GM03348 (cell line): ENCODE results near the gene TNK2.
"Not testable (repeated sequence)": the region's sequence is repeated elsewhere in the genome, so short reads cannot be mapped to it uniquely, and the experiment has no call there.

ENCODE experiments used
- DNase-seq: peaks from one replicate; pipeline ENCODE4 v3.0.0; 2012; ENCODE audit warnings: low spot score

TNK2 gene

DNA sequence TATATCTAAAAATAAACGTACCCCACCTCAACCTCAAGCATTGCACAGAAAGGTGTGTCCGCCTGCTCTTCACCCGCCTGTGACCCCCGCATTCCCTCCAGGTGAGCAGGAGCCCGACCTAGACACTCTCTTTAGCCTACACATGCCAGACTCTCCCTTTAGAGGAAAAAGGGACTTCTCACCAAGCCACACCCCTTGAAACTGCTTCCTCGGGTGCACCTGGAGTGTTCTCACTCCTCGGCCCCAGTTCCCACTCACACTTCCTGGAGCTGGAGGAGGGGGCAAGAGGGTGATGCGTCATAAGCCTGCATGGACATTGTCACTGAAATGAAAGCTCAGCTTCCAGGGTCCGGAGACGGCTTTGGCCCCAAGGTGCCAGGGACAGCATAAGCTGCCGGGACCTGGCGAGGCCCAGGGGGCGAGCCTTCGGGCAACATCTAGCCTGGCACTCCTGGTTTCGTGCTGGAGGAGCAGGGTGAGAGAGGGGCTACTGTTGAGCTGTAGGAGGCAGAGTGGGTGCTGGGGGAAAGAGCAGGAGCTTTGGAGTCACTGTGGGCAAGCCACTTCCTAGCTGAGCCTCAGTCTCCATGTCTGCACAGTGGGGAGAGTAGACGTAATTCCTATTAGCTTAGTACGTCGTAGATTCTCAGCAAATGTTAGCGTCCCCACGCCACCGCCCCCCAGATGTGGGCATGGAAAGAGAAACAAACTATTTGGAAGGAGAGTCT lies 86.8 kb downstream of the TNK2 start:
- no peak for DNase-seq

DNA sequence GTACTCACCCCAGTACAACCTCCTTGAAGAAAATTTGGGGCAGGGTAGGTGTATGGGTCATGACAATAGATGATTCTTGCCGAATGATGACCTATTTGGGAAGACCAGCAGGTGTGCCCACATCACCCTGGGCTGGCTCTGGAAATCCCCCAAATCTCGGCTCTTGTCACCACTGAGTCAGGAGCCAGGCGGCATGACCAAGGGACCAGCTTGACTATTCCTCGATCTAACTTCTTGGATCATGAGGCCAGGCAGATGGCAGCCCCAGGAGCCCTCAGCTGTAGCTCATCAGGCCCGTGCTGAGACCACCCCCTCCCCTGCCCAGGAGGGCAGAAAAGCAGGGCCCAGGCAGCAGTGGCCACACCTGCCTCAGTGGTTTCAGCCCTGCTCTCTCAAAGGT lies 87.5 kb downstream of the TNK2 start:
- no peak for DNase-seq

DNA sequence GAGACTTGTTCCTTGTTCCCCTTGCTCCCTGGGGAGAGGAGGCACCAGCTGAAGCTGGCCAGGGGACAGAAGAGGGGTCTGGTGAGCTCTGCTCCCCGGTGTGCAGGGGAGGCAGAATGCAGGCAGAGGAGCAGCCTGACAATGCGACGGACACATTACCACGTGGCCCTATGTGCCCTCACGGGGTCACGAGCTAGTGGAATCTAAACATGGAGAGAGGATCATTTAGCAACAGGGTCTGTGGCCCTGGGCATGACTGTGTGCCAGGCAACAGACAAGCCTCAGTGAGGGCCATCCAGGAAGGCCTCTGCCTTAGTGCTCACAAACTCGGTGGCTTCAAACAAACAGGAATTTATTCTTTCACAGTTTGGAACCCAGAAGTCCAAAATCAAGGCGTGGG lies 88.2 kb downstream of the TNK2 start:
- no peak for DNase-seq

DNA sequence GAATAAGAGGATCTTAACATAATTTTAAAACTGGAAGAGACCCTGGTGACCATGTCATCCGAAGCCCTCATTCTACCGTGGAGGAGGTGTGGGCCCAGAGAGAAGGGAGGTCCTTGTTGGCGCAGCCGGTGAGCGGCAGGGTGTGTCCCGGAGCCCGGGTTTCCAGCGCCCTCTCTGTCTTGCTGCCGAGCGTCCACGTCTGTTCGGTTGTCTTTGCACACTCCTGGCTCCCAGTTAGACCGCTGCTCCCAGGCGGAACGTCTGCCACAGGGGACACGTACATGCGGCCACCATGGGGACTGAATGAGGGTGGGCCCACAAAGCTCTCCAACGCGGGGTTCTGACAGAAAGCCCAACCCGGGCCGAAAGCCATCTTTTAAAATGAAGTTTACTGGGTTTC lies 90.0 kb downstream of the TNK2 start:
- no peak for DNase-seq

DNA sequence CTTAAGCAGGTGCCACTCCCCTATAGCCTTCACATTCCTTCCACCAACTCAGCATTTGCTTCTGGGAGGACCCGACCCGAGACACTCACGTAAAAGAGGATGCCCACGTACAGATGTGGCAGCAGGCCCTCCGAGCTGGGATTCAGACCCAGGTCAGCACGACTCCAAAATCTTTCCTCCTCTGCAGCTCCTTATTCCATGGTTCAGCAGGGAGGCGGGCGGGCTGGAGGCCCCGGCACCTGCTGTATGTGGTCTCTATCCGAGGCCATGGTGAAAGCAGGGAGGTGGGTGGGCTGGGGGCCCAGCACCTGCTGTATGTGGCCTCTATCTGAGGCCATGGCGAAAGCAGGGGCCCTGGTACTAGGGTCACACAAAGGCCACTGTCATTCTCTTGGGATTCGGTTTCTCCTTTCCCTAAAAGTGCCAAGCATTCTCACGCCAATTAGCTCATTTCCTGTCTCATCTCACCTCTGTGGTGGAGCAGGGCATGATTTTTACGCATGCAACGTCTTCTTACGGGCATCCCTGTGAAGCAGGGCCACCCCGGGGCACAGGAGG lies 90.7 kb downstream of the TNK2 start:
- no peak for DNase-seq

DNA sequence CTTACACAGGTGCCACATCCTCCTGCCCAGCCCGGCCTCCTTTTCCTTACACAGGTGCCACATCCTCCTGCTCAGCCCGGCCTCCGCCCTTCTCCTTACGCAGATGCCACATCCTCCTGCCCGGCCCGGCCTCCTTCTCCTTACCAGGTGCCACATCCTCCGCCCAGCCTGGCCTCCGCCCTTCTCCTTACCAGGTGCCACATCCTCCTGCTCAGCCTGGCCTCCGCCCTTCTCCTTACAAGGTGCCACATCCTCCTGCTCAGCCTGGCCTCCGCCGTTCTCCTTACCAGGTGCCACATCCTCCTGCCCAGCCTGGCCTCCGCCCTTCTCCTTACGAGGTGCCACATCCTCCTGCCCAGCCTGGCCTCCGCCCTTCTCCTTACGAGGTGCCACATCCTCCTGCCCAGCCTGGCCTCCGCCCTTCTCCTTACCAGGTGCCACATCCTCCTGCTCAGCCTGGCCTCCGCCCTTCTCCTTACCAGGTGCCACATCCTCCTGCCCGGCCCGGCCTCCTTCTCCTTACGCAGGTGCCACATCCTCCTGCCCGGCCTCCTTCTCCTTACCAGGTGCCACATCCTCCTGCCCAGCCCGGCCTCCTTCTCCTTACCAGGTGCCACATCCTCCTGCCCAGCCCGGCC lies 92.0 kb downstream of the TNK2 start:
- not testable (repeated sequence) for DNase-seq

DNA sequence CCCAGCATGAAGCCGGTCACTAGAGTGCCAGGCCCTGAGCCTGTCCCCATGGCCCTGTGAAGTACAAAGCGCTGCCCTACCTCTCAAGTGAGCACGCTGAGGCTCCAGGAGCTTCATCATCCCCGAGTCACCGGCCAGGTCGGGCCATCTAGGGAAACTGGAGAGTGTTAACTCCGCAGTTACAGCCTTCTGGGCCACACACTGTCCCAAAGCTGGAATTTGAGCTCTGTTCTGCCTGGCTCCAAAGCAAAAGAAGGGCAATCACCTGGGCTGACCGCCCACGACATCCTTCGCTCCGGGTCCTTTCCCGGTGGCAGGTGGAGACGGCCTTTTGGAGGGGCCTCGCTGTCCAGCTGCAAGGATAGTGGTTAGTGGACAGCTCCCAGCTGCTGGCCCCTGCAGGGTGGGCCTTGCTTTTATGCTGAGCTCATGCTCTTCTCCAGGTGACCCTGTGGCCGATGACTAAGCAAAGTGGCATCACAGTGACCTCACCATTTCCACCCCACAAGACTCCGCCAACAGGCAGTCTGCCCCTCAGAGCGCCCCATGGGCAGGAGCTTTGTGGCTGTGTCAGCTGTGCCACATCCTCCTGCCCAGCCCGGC lies 93.1 kb downstream of the TNK2 start:
- no peak for DNase-seq

DNA sequence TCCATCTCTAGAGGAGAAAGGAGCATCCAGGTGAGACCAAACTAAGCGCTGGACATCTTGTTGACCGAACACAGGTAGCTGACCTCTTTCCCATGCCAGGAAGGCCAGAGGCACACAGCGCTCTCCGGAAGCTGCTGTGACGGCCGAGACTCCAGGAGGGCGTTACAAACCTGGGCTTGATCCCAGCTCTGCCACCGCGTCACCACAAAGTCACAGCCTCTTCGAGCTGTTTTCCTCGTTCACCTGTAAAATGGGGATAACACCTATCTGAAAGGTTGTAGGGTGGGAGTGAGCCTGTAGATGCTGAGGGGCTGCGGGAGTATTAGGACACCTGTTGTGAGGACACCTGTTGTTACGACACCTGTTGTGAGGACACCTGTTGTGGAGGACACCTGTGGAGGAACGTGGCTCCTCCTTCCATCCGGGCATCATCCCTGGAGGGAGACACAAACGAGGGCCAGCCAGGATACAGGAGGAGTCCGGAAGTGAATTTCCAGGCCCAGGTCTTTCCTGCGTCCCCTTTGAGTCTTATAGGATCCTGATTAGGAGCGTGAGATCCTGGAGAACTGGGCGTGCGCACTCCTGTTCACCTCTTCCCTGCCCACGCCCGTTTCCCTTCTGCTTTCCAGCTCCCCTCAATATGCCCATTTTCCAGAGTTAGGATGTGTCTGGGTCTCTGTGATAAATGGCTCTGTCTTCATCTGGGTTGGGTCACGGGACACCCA lies 94.3 kb downstream of the TNK2 start:
- no peak for DNase-seq
